ENCODE measurements around the gene MEIS2. TPM values are rescaled to one million over a fixed set of nuclear protein-coding genes. Genes with fewer than 3 reads are reported as not detected.
A peak's percentile ranks its signal among the peaks of the same experiment; 100 is the strongest.

Gene MEIS2
- total RNA-seq, 1 experiment from 2014 or later: 23.1 TPM

DNA sequence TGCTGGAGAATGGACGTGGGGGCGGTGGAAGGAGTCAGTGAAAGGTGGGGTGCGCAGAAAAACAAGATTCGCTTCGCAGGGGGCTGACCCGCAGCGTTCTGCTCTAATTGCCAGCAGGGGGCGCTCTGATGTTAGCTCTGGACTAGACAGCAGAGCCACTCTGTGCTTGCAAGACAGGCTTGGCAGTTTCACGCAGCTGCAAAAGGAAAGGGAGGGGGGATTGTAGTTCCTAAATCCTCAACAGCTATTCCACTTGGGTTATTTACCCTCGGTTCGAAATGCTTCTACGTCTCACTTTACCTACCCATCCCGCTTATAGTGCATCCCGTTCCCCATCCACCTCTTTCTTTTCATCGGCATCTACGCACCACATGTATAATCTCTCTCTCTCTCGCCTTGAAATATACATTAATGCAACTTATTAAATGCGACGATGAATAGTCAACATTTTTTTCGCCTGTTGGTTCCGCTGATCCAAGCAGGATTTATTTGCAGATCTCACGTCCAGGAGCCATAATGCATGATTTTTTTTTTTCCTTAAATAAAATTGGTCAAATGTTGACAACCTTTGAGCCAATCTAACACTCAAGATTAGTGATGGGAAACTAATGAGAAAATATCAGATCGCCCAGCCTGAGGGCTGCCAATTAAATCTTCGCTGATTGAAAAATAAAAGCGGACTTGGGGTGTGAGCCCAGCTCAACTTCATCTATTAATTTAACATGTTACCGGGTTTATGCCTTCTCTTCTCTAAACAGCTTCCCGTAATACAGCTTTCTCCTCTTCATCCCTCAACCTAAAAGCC, 216.4 kb downstream of the MEIS2 start:
- Mint-ChIP-seq H3K27ac (ENCODE audit: unreplicated experiment) (no peak overlapping the region), H3K36me3 (ENCODE audit: insufficient read depth, unreplicated experiment) (peaks cover 12% of the 10 kb centered on the region), H3K9me3 (ENCODE audit: low read depth, unreplicated experiment) (no peaks in the 10 kb centered on the region), H3K27me3 (ENCODE audit: unreplicated experiment) (no peaks in the 10 kb centered on the region), H3K4me1 (ENCODE audit: low read depth, unreplicated experiment) (peaks cover 7% of the 10 kb centered on the region), H3K4me3 (ENCODE audit: low read depth, unreplicated experiment) (peak overlapping the region; percentile 55)
- BruUV-seq (replicated peaks): no TSS peak
- DNase-seq: peak; percentile 68
- CTCF ChIA-PET: interaction anchor here (0.6 to 0.7 kb wide), 2 partner anchors 30 to 807 kb away, joined by 3 to 4 read pairs; no protein-coding TSS in a partner anchor
- TF ChIP-seq, protein P1, sequence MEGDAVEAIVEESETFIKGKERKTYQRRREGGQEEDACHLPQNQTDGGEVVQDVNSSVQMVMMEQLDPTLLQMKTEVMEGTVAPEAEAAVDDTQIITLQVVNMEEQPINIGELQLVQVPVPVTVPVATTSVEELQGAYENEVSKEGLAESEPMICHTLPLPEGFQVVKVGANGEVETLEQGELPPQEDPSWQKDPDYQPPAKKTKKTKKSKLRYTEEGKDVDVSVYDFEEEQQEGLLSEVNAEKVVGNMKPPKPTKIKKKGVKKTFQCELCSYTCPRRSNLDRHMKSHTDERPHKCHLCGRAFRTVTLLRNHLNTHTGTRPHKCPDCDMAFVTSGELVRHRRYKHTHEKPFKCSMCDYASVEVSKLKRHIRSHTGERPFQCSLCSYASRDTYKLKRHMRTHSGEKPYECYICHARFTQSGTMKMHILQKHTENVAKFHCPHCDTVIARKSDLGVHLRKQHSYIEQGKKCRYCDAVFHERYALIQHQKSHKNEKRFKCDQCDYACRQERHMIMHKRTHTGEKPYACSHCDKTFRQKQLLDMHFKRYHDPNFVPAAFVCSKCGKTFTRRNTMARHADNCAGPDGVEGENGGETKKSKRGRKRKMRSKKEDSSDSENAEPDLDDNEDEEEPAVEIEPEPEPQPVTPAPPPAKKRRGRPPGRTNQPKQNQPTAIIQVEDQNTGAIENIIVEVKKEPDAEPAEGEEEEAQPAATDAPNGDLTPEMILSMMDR (IDR thresholded peaks at IDR 0.05; ENCODE audit: unreplicated experiment): peak; percentile 40
- intact Hi-C loops (cut with micrococcal nuclease; ENCODE audit: unreplicated experiment): loop anchor here (1.0 kb wide), 1 partner anchor 250 kb away; no protein-coding TSS in a partner anchor

DNA sequence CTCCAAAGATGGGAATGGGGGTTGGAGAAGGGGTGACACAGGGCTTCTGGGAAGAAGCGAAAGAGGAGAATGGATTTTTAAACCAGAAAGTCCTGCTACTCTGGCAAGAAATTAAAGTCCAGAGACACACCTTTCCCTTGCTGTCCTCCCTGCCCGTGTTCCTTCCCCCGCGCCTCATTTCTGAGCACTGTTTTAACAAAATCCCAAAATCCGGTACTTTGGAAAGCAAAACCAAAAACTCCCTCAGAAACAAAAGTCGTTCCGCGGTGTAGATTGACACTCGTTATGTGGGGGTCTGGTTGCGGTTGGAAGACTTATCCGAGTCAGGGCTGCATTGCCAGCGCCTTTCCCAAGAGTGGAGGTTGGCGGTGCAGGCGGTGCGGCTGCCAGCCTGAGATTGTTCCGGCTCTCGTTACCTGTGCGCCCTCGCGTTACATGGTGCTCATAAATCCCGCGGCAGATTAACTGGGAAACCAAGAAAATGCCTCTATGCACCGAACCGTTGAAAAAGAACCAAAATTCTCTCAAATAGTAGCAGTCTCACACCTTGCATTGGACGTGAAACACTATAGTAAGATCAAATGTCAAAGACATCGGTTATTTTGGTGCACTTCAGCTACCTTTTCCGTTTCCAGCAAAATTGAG, 217.7 kb downstream of the MEIS2 start:
- H3K27me3 Mint-ChIP-seq (ENCODE audit: unreplicated experiment): no peaks in the 10 kb centered on the region
- no peak overlapping the region for H3K27ac Mint-ChIP-seq (ENCODE audit: unreplicated experiment)
- H3K36me3 Mint-ChIP-seq (ENCODE audit: insufficient read depth, unreplicated experiment): peaks cover 6% of the 10 kb centered on the region
- DNase-seq: peak; percentile 11
- CTCF ChIA-PET: no interaction called here
- peaks cover 7% of the 10 kb centered on the region for H3K4me1 Mint-ChIP-seq (ENCODE audit: low read depth, unreplicated experiment)
- no peaks in the 10 kb centered on the region for H3K9me3 Mint-ChIP-seq (ENCODE audit: low read depth, unreplicated experiment)
- no TSS peak for BruUV-seq (replicated peaks)
- intact Hi-C loops (cut with micrococcal nuclease; ENCODE audit: unreplicated experiment): loop anchor here (1.0 kb wide), 1 partner anchor 252 kb away; no protein-coding TSS in a partner anchor
- TF ChIP-seq, protein P1 (IDR thresholded peaks at IDR 0.05; ENCODE audit: unreplicated experiment): no peak
- peak overlapping the region; percentile 55 for H3K4me3 Mint-ChIP-seq (ENCODE audit: low read depth, unreplicated experiment)

DNA sequence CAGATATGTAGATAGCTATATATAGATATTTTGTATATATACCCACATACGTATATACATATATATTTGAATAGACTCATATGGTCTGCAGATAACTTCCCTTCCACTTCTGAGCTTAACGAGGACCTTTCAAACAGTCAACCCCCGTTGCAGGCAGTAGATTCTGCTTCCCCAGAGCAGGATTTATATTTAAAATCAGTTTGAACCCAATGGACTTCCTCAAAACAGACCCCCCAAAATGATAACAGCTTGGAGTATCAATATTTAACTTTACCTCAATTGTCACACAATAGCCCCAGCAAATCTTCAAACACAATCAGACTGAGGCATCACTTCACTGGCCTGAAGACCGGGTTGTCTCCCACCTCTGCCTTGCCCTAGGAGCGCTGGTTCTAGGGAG, 218.3 kb downstream of the MEIS2 start:
- Mint-ChIP-seq H3K4me1 (ENCODE audit: low read depth, unreplicated experiment) (peaks cover 7% of the 10 kb centered on the region), H3K4me3 (ENCODE audit: low read depth, unreplicated experiment) (peak overlapping the region; percentile 55), H3K27ac (ENCODE audit: unreplicated experiment) (no peak overlapping the region), H3K27me3 (ENCODE audit: unreplicated experiment) (no peaks in the 10 kb centered on the region), H3K9me3 (ENCODE audit: low read depth, unreplicated experiment) (no peaks in the 10 kb centered on the region), H3K36me3 (ENCODE audit: insufficient read depth, unreplicated experiment) (peaks cover 1% of the 10 kb centered on the region)
- DNase-seq: no peak
- CTCF ChIA-PET: no interaction called here
- TF ChIP-seq, protein P1 (IDR thresholded peaks at IDR 0.05; ENCODE audit: unreplicated experiment): no peak
- BruUV-seq (replicated peaks): no TSS peak
- intact Hi-C loops (cut with micrococcal nuclease; ENCODE audit: unreplicated experiment): no loop called here

DNA sequence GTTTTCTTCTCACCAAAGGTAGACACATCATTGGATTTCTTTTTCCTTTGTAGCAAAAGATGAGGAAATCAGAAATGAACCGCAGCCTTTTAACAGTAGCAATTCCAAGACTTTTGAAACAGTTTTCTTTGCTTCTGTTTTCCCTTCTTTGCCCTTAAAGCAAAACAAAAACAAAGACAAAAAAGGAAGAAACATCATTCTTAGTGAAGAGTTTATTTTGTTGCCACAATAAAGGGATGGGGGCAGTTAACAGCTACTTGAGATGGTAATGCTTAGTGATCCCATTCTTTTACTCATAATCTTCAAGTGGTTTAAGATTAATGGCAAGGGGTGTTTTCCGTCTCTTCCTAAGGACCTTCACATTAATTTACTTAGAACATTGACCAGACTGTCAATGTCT, 218.8 kb downstream of the MEIS2 start:
- BruUV-seq (replicated peaks): no TSS peak
- TF ChIP-seq, protein P1 (IDR thresholded peaks at IDR 0.05; ENCODE audit: unreplicated experiment): no peak
- Mint-ChIP-seq H3K36me3 (ENCODE audit: insufficient read depth, unreplicated experiment) (no peaks in the 10 kb centered on the region), H3K4me1 (ENCODE audit: low read depth, unreplicated experiment) (peaks cover 7% of the 10 kb centered on the region), H3K27me3 (ENCODE audit: unreplicated experiment) (no peaks in the 10 kb centered on the region), H3K9me3 (ENCODE audit: low read depth, unreplicated experiment) (no peaks in the 10 kb centered on the region), H3K27ac (ENCODE audit: unreplicated experiment) (no peak overlapping the region), H3K4me3 (ENCODE audit: low read depth, unreplicated experiment) (no peak overlapping the region)
- CTCF ChIA-PET: no interaction called here
- intact Hi-C loops (cut with micrococcal nuclease; ENCODE audit: unreplicated experiment): no loop called here
- no peak for DNase-seq

All from Calu3 (cell line).